Muscle of arm (tissue), 14 donors: ENCODE results near the gene KCNH8. TPM values are rescaled to one million over a fixed set of nuclear protein-coding genes. Genes with fewer than 3 reads are reported as not detected.
"Not testable (repeated sequence)": the region's sequence is repeated elsewhere in the genome, so short reads cannot be mapped to it uniquely, and the experiment has no call there.

Experiments used
- DNase-seq: peaks from one replicate; pipeline ENCODE4 v3.0.0-alpha.2; 2013
- long read RNA-seq, 11 donors: transcript quantifications; one replicate each; lab custom pipeline, GENCODE V29; 2026
- polyA plus RNA-seq, 12 donors: library from polyadenylated mRNA; unstranded; fragments of 120-200 nt; gene quantifications; one replicate each; pipeline ENCODE4 v1.2.1, GENCODE V29; 2013; ENCODE audit not compliant: insufficient read length in 12 of 12

Gene KCNH8
- polyA plus RNA-seq, result 1 to 10 TPM in 1 of 12 donors, under 1 TPM in 9, not detected in 2; 0.08 to 1.8 (median 0.20) TPM
- long read RNA-seq, donor 1, result 0 reads
- long read RNA-seq, donor 2, result 0 reads
- long read RNA-seq, donor 3, result 0 reads
- long read RNA-seq, donor 4, result 0 reads
- long read RNA-seq, donor 5, result 0 reads
- long read RNA-seq, donor 6, result 0 reads
- long read RNA-seq, donor 7, result 0 reads
- long read RNA-seq, donor 8, result 0 reads
- long read RNA-seq, donor 9, result 0 reads
- long read RNA-seq, donor 10, result 0 reads
- long read RNA-seq, donor 11, result 0 reads

GRCh38 chr3:19147905-19148767, at the start of gene KCNH8:
Gene KCNH8 (plus strand): TSS chr3:19148510. CDS start chr3:19148720, 210 bp downstream.
- no peak for DNase-seq

- DNase-seq, result not testable (repeated sequence)
Observed at GRCh38 chr3:19102654-19103290, 45.5 kb upstream of the KCNH8 start.

- no peak for DNase-seq
Observed at GRCh38 chr3:19103510-19103909, 44.8 kb upstream of the KCNH8 start.

GRCh38 chr3:19104459-19104858, 43.9 kb upstream of the KCNH8 start:
- DNase-seq, result no peak

DNA sequence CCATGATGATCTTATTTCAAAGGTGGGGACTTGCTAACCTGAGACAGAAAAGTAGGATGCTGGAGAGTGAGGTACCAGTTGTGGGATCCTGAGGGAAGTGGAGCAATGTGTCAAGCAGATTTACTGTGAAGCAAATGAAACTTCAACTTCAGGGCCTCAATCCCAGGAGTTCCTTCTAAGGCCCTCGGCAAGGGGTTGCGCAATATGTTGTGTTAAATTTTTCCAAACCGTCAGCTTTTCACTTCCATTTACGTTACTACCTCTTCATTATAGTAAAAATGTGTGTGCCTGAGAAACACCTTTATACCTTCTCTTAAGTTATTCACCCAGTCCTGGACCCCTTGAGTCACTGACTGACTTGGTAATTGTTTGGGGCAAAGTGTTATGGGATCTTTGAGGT, 42.5 kb upstream of the KCNH8 start:
- no peak for DNase-seq

DNA sequence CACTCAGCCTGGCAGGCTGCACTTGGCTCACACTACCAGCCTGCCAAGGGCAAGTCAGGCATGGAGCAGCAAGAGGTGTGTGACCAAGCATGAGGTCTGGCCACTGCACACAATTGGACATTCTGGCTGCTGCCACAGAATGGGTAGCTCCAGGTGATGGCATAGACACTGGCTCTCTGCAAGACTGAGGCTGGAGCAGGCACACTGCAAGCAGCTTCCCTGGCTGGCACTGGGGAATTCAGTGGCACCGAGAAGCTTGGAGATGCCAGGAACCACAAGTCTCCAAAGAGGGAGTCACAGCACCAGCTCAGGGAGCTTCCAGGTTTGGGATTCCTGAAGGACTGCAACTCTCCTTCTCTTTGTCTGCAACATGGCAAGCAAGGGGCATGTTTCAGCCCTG, 42.0 kb upstream of the KCNH8 start:
- DNase-seq, result no peak

- DNase-seq, result no peak
Observed at GRCh38 chr3:19107719-19108118, 40.6 kb upstream of the KCNH8 start.

- no peak for DNase-seq
Observed at GRCh38 chr3:19110335-19110895, 37.9 kb upstream of the KCNH8 start.

- no peak for DNase-seq
Observed at GRCh38 chr3:19114461-19114860, 33.8 kb upstream of the KCNH8 start.

- no peak for DNase-seq
Observed at GRCh38 chr3:19116239-19116638, 32.1 kb upstream of the KCNH8 start.

DNA sequence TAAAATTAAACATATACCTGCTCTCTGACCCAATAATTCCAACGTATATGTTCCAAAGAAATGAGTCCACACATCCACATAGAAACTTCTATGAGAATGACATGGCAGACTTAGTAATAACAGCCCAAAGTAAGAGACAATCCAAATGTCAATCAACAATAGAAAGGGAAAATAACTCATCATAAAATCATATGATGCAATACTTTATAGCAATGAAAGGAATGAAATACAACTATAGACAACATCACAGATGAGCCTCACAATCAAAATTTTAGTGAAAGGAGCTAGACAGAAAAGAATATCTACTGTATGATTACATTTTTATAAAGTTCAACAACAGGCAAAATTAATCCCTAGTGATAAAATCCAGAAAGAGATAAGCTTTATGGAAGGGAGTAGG, 23.6 kb upstream of the KCNH8 start:
- DNase-seq, result no peak

DNA sequence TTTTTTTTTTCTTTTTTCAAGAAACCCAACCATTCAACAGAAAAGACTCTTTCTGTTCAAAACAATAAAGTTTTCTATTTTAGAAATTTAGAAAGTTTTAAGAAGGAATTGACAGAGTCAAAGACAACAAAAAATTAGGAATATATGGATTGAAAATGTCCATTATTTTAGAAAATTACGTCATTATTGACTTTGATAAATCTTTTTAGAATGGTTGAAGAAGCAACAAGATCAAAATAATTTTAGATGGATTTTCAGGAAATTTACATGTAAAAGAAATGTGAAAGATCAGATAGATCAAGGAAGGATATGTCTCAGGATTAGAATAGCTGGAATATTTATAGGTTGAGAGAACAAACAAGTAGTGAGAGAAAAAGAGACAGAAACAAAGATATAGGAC, 8.4 kb upstream of the KCNH8 start:
- DNase-seq, result no peak

- DNase-seq, result peak; percentile 62
Observed at GRCh38 chr3:19146685-19147650, 1.3 kb upstream of the KCNH8 start.

DNA sequence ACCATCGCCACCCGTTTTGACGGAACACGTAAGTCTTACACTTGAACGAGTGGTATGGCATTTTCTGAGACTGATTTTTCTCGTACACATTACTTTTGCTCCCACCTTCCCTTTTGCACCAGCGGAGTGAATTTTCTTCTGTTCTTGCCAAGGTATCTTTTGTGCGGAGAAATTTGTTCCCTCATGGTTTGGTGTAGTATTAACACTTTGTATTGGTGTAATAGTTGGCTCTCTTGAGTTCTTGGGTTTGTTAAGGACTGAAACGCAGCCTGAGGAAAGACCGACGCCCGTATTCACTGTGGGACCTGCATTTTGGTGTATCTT, 420 bp downstream of the KCNH8 start:
- DNase-seq, result no peak

- peak; percentile 19 for DNase-seq
Observed at GRCh38 chr3:19149368-19149767, 1.1 kb downstream of the KCNH8 start.

GRCh38 chr3:19151171-19151570, 2.9 kb downstream of the KCNH8 start:
- no peak for DNase-seq

GRCh38 chr3:19154693-19155250, 6.5 kb downstream of the KCNH8 start:
- no peak for DNase-seq

- DNase-seq, result no peak
Observed at GRCh38 chr3:19155375-19155774, 7.1 kb downstream of the KCNH8 start.

- DNase-seq, result no peak
Observed at GRCh38 chr3:19159966-19160635, 11.8 kb downstream of the KCNH8 start.

DNA sequence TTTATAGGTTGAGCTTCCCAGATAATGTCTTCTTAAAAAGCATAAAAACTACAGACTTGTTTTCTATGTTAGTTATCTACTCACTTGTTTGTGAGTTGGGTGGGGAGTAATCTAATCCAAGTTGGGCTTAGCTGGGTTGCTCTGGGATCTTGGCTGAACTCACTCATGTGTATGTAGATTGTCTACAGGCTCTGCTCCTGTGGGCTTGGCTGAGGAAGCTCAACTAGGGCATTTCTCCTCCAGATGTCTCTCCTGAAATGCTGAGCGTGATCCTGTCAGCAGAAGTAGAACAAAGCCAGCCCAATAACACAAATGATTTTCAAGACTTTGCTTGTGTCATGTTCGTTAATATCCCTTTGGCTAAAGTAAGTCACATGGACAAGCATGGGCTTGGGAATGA, 17.3 kb downstream of the KCNH8 start:
- DNase-seq, result no peak
